NCI-H1417 (cell line): Measurements from ENCODE around the gene IFIT3.
"Not testable (repeated sequence)": the region's sequence is repeated elsewhere in the genome, so short reads cannot be mapped to it uniquely, and the experiment has no call there.

ENCODE experiments used
- DNase-seq, 3 experiments: peaks; one replicate each; lab custom pipeline; 2025; lab: John Stamatoyannopoulos, UW

IFIT3 gene

GRCh38 chr10:89327803-89328441 lies at the start of gene IFIT3:
Gene IFIT3 (plus strand): TSS chr10:89327997. CDS start chr10:89328074, 77 bp downstream.
- peak in 1 of 3 experiments; percentile 20 for DNase-seq

- DNase-seq = no peak
Observed at GRCh38 chr10:89278034-89278535, 49.7 kb upstream of the IFIT3 start.

- no peak for DNase-seq
Observed at GRCh38 chr10:89278900-89279392, 48.9 kb upstream of the IFIT3 start.

GRCh38 chr10:89279421-89279869 lies 48.4 kb upstream of the IFIT3 start:
- DNase-seq = no peak

- no peak for DNase-seq
Observed at GRCh38 chr10:89280508-89280907, 47.3 kb upstream of the IFIT3 start.

GRCh38 chr10:89281606-89282395 lies 46.0 kb upstream of the IFIT3 start:
- no peak for DNase-seq

GRCh38 chr10:89283025-89283935 lies 44.5 kb upstream of the IFIT3 start:
- peak in 2 of 3 experiments; percentile 49 to 74 for DNase-seq

GRCh38 chr10:89283936-89284475 lies 43.8 kb upstream of the IFIT3 start:
- peak in 2 of 3 experiments; percentile 49 to 74 for DNase-seq

- not testable (repeated sequence) for DNase-seq
Observed at GRCh38 chr10:89284711-89285110, 43.1 kb upstream of the IFIT3 start.

GRCh38 chr10:89285303-89285702 lies 42.5 kb upstream of the IFIT3 start:
- DNase-seq = not testable (repeated sequence)

GRCh38 chr10:89294721-89295239 lies 33.0 kb upstream of the IFIT3 start:
- no peak for DNase-seq

GRCh38 chr10:89295597-89295996 lies 32.2 kb upstream of the IFIT3 start:
- no peak for DNase-seq

- no peak for DNase-seq
Observed at GRCh38 chr10:89296220-89296648, 31.6 kb upstream of the IFIT3 start.

GRCh38 chr10:89297356-89297755 lies 30.4 kb upstream of the IFIT3 start:
- DNase-seq = no peak

GRCh38 chr10:89297791-89298190 lies 30.0 kb upstream of the IFIT3 start:
- no peak for DNase-seq

GRCh38 chr10:89299031-89299430 lies 28.8 kb upstream of the IFIT3 start:
- no peak for DNase-seq

- no peak for DNase-seq
Observed at GRCh38 chr10:89301232-89301631, 26.6 kb upstream of the IFIT3 start.

GRCh38 chr10:89301721-89302445 lies 25.9 kb upstream of the IFIT3 start, which contains the start of gene IFIT2:
Gene IFIT2 (plus strand): TSS chr10:89302046. CDS start chr10:89302124, 78 bp downstream.
- DNase-seq = peak; percentile 21 to 46 (median 21)

GRCh38 chr10:89302625-89303024 lies 25.2 kb upstream of the IFIT3 start:
- DNase-seq = no peak

GRCh38 chr10:89303161-89303560 lies 24.6 kb upstream of the IFIT3 start:
- DNase-seq = no peak
